Caco-2 (cell line): ENCODE measurements around the gene NAV1. TPM values are rescaled to one million over a fixed set of nuclear protein-coding genes. Genes with fewer than 3 reads are reported as not detected.

Experiments
- BruUV-seq: library from RNA; stranded (reverse); fragments of 400-500 nt; replicated peaks from 2 replicates; lab custom pipeline; 2021; lab: Mats Ljungman, UMichigan
- CTCF ChIA-PET: fragments of 300-600 bp; sonication (Branson Sonifier 250); formaldehyde crosslinking; loops from one replicate; lab custom pipeline; 2022; ENCODE audit warnings: antibody characterized with exemption; lab: Charles Lee
- POLR2A ChIA-PET: fragments of 300-600 bp; sonication (Branson Sonifier 250); formaldehyde crosslinking; loops from one replicate; lab custom pipeline; 2022; ENCODE audit warnings: antibody characterized with exemption; lab: Charles Lee
- DNase-seq, 2 experiments: peaks; one replicate each; pipeline versions ENCODE4 v3.0.0 to v3.0.0-alpha.2; 2020 to 2022
- H3K27me3 ChIP-seq: replicated peaks from 2 replicates; pipeline ENCODE4 v1.6.0; 2011; ENCODE audit warnings: low read length; ENCODE audit not compliant: control insufficient read depth, insufficient read depth
- H3K36me3 ChIP-seq: 2 replicates; pipeline ENCODE4 v1.5.1; 2011; ENCODE audit warnings: low read length; ENCODE audit not compliant: control insufficient read depth, insufficient read depth
- H3K4me1 ChIP-seq: fragments of 250-450 bp; sonication (Bioruptor Pico); 2 replicates; pipeline ENCODE4 v1.5.1; 2020; ENCODE audit warnings: mild to moderate bottlenecking
- H3K4me3 ChIP-seq: 2 replicates; pipeline ENCODE4 v1.5.1; 2011; ENCODE audit warnings: low read depth, mild to moderate bottlenecking, control low read depth, low read length
- H3K9me3 ChIP-seq: fragments of 250-450 bp; sonication (Bioruptor Pico); 2 replicates; pipeline ENCODE4 v1.5.1; 2020; ENCODE audit warnings: mild to moderate bottlenecking, moderate library complexity
- H3K27ac Mint-ChIP-seq: one replicate; pipeline ENCODE4 v1.8.0; 2022; ENCODE audit warnings: mixed read lengths; ENCODE audit not compliant: unreplicated experiment
- H3K27me3 Mint-ChIP-seq: one replicate; pipeline ENCODE4 v1.8.0; 2022; ENCODE audit warnings: mixed read lengths; ENCODE audit not compliant: insufficient read depth, unreplicated experiment
- H3K36me3 Mint-ChIP-seq: one replicate; pipeline ENCODE4 v1.8.0; 2022; ENCODE audit warnings: mild to moderate bottlenecking, mixed read lengths; ENCODE audit not compliant: insufficient read depth, unreplicated experiment
- H3K4me1 Mint-ChIP-seq: one replicate; pipeline ENCODE4 v1.8.0; 2022; ENCODE audit warnings: low read depth, mixed read lengths; ENCODE audit not compliant: unreplicated experiment
- H3K4me3 Mint-ChIP-seq: one replicate; pipeline ENCODE4 v1.8.0; 2022; ENCODE audit warnings: mild to moderate bottlenecking, moderate library complexity, mixed read lengths; ENCODE audit not compliant: unreplicated experiment
- H3K9me3 Mint-ChIP-seq: one replicate; pipeline ENCODE4 v1.8.0; 2022; ENCODE audit warnings: mixed read lengths; ENCODE audit not compliant: unreplicated experiment
- intact Hi-C: fragments of 100-400 bp; cut with micrococcal nuclease; formaldehyde crosslinking; loops from one replicate; pipeline ENCODE4 v1.10.0; 2022; ENCODE audit not compliant: unreplicated experiment
- total RNA-seq: library from RNA; stranded (reverse); gene quantifications from 2 replicates; pipeline ENCODE4 v1.2.3, GENCODE V29; 2022
- TF ChIP-seq, protein P1 (sequence below), 2 experiments: fragments of 200-600 bp in 1 of 2; IDR thresholded peaks; 1 replicate in 1 of 2; 2 replicates in 1 of 2; pipeline versions ENCODE4 v1.5.1 to v1.8.0; 2011 to 2022; ENCODE audit warnings: antibody characterized with exemption in 1 of 2, control low read depth in 1 of 2, inconsistent platforms in 1 of 2, low read depth in 1 of 2, low read length in 1 of 2, mild to moderate bottlenecking in 1 of 2, moderate library complexity in 1 of 2; ENCODE audit not compliant: insufficient read depth in 1 of 2, severe bottlenecking in 1 of 2, unreplicated experiment in 1 of 2

Gene NAV1
- total RNA-seq, 1 experiment from 2014 or later: 2.0 TPM

GRCh38 chr1:201553496-201554189, 14.7 kb downstream of the NAV1 start:
- ChIA-PET CTCF (interaction anchor here (0.6 kb wide), 1 partner anchor 155 kb away, joined by 4 read pairs; no protein-coding TSS in a partner anchor), POLR2A (no interaction called here)
- Histone ChIP-seq H3K27me3 (peaks cover 1% of the 10 kb centered on the region; the same call in 1 of the 2 replicates), H3K36me3 (no peaks in the 10 kb centered on the region), H3K4me3 (no peak overlapping the region), H3K4me1 (no peaks in the 10 kb centered on the region), H3K9me3 (no peaks in the 10 kb centered on the region)
- Mint-ChIP-seq H3K27me3 (peaks cover 18% of the 10 kb centered on the region), H3K36me3 (no peaks in the 10 kb centered on the region), H3K9me3 (no peaks in the 10 kb centered on the region), H3K4me1 (no peaks in the 10 kb centered on the region), H3K4me3 (no peak overlapping the region), H3K27ac (no peak overlapping the region)
- no peak for DNase-seq
- intact Hi-C loops: no loop called here
- BruUV-seq: no TSS peak
- TF ChIP-seq, protein P1, sequence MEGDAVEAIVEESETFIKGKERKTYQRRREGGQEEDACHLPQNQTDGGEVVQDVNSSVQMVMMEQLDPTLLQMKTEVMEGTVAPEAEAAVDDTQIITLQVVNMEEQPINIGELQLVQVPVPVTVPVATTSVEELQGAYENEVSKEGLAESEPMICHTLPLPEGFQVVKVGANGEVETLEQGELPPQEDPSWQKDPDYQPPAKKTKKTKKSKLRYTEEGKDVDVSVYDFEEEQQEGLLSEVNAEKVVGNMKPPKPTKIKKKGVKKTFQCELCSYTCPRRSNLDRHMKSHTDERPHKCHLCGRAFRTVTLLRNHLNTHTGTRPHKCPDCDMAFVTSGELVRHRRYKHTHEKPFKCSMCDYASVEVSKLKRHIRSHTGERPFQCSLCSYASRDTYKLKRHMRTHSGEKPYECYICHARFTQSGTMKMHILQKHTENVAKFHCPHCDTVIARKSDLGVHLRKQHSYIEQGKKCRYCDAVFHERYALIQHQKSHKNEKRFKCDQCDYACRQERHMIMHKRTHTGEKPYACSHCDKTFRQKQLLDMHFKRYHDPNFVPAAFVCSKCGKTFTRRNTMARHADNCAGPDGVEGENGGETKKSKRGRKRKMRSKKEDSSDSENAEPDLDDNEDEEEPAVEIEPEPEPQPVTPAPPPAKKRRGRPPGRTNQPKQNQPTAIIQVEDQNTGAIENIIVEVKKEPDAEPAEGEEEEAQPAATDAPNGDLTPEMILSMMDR (IDR thresholded peaks at IDR 0.05; ENCODE audit: insufficient read depth in 1 of 2, low read depth in 1 of 2, low read length in 1 of 2, severe bottlenecking in 1 of 2, unreplicated experiment in 1 of 2): no peak

DNA sequence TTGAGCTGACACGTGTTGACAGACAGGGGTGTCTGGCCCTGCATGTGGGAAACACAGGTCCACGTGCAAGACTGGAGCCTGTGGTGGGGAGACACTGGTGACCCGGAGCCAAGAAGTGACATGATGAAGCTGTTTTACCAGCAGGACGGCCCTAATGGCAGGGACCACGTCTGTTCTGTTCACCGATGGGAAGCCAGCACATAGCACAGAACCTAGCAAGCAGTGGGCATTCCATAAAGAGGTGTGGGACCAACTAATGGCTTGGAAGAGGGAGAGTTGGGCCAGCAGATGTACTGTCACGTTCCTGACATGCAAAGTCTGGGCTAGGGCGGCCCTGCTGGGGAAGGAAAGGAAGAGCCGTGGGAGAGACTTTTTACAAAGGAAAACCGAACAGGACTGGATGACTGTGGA, 15.3 kb downstream of the NAV1 start:
- H3K27ac Mint-ChIP-seq: no peak overlapping the region
- no TSS peak for BruUV-seq
- TF ChIP-seq, protein P1 (IDR thresholded peaks at IDR 0.05; ENCODE audit: insufficient read depth in 1 of 2, low read depth in 1 of 2, low read length in 1 of 2, severe bottlenecking in 1 of 2, unreplicated experiment in 1 of 2): no peak
- H3K9me3 Mint-ChIP-seq: no peaks in the 10 kb centered on the region
- H3K27me3 Mint-ChIP-seq: peaks cover 13% of the 10 kb centered on the region
- H3K36me3 Mint-ChIP-seq: no peaks in the 10 kb centered on the region
- Histone ChIP-seq H3K4me3 (no peak overlapping the region), H3K27me3 (peaks cover 1% of the 10 kb centered on the region; the same call in 1 of the 2 replicates), H3K9me3 (no peaks in the 10 kb centered on the region), H3K36me3 (no peaks in the 10 kb centered on the region), H3K4me1 (no peaks in the 10 kb centered on the region)
- CTCF ChIA-PET: interaction anchor here (0.6 kb wide), 1 partner anchor 155 kb away, joined by 4 read pairs; no protein-coding TSS in a partner anchor
- no peaks in the 10 kb centered on the region for H3K4me1 Mint-ChIP-seq
- no peak overlapping the region for H3K4me3 Mint-ChIP-seq
- DNase-seq: no peak
- intact Hi-C loops: no loop called here
- POLR2A ChIA-PET: no interaction called here

DNA sequence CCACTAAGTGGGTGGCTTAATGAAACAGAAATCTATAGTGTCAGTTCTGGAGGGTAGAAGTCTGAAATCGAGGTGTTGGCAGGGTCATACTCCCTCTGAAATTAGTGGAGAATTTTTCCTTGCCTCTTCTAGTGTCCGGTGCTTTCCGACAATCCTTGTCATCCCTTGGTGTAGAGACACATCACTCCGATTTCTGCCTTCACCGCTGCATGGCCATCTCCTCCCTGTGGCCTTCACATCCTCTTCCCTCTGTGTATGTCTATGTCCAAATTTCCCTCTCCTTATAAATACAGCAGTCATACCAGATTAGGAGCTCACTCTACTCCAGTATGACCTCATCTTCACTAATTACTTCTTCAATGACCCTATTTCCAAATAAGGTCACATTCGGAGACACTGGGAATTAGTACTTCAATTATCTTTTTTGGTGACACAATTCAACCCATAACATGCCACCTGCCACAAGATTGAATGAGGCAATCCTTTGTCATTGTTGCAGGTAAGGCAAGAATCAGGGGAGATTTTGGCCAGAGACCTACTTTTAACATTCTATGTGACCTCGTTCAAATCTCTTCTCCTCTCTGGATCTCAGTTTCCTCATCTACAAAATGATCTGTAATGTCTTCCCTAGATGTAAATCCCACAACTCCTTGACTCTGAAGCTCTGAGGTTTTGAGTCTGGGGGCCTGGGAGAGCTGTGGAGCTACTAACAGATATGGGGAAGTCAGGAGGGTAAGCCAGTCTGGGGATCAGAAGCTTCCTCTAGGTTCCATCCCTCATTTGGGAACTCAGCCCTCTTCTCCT, 16.1 kb downstream of the NAV1 start:
- Histone ChIP-seq H3K4me3 (no peak overlapping the region), H3K4me1 (no peaks in the 10 kb centered on the region), H3K36me3 (no peaks in the 10 kb centered on the region), H3K9me3 (no peaks in the 10 kb centered on the region), H3K27me3 (peaks cover 1% of the 10 kb centered on the region)
- peaks cover 16% of the 10 kb centered on the region for H3K27me3 Mint-ChIP-seq
- H3K27ac Mint-ChIP-seq: no peak overlapping the region
- H3K4me1 Mint-ChIP-seq: no peaks in the 10 kb centered on the region
- no peak overlapping the region for H3K4me3 Mint-ChIP-seq
- ChIA-PET CTCF (interaction anchor here (0.9 kb wide), 1 partner anchor 155 kb away, joined by 3 read pairs; no protein-coding TSS in a partner anchor), POLR2A (no interaction called here)
- no peaks in the 10 kb centered on the region for H3K9me3 Mint-ChIP-seq
- TF ChIP-seq, protein P1 (IDR thresholded peaks at IDR 0.05; ENCODE audit: insufficient read depth in 1 of 2, low read depth in 1 of 2, low read length in 1 of 2, severe bottlenecking in 1 of 2, unreplicated experiment in 1 of 2): no peak
- H3K36me3 Mint-ChIP-seq: no peaks in the 10 kb centered on the region
- no peak for DNase-seq
- BruUV-seq: no TSS peak
- intact Hi-C loops: no loop called here
